ENCODE data around the gene LARGE1.

LARGE1 gene

GRCh38 chr22:33786149-33786548, 134.1 kb downstream of the LARGE1 start:
- no peak for DNase-seq (ENCODE audit: extremely low read depth in 1 of 2, low read depth in 1 of 2)

- DNase-seq (ENCODE audit: extremely low read depth in 1 of 2, low read depth in 1 of 2), result no peak
Measured at GRCh38 chr22:33785283-33785968, 134.8 kb downstream of the LARGE1 start.

GRCh38 chr22:33781411-33781810, 138.9 kb downstream of the LARGE1 start:
- DNase-seq (ENCODE audit: extremely low read depth in 1 of 2, low read depth in 1 of 2), result no peak

- DNase-seq (ENCODE audit: extremely low read depth in 1 of 2, low read depth in 1 of 2), result no peak
Measured at GRCh38 chr22:33780531-33781136, 139.6 kb downstream of the LARGE1 start.

GRCh38 chr22:33779243-33779642, 141.0 kb downstream of the LARGE1 start:
- no peak for DNase-seq (ENCODE audit: extremely low read depth in 1 of 2, low read depth in 1 of 2)

- no peak for DNase-seq (ENCODE audit: extremely low read depth in 1 of 2, low read depth in 1 of 2)
Measured at GRCh38 chr22:33776491-33776890, 143.8 kb downstream of the LARGE1 start.

GRCh38 chr22:33774781-33775180, 145.5 kb downstream of the LARGE1 start:
- DNase-seq (ENCODE audit: extremely low read depth in 1 of 2, low read depth in 1 of 2), result no peak

GRCh38 chr22:33772745-33773144, 147.5 kb downstream of the LARGE1 start:
- no peak for DNase-seq (ENCODE audit: extremely low read depth in 1 of 2, low read depth in 1 of 2)

- DNase-seq (ENCODE audit: extremely low read depth in 1 of 2, low read depth in 1 of 2), result no peak
Measured at GRCh38 chr22:33771136-33771535, 149.1 kb downstream of the LARGE1 start.

- DNase-seq (ENCODE audit: extremely low read depth in 1 of 2, low read depth in 1 of 2), result no peak
Measured at GRCh38 chr22:33770723-33771122, 149.6 kb downstream of the LARGE1 start.

- DNase-seq (ENCODE audit: extremely low read depth in 1 of 2, low read depth in 1 of 2), result no peak
Measured at GRCh38 chr22:33766091-33766490, 154.2 kb downstream of the LARGE1 start.

GRCh38 chr22:33758961-33759360, 161.3 kb downstream of the LARGE1 start:
- no peak for DNase-seq (ENCODE audit: extremely low read depth in 1 of 2, low read depth in 1 of 2)

GRCh38 chr22:33757802-33758483, 162.3 kb downstream of the LARGE1 start:
- no peak for DNase-seq (ENCODE audit: extremely low read depth in 1 of 2, low read depth in 1 of 2)

- DNase-seq (ENCODE audit: extremely low read depth in 1 of 2, low read depth in 1 of 2), result no peak
Measured at GRCh38 chr22:33757041-33757801, 163.1 kb downstream of the LARGE1 start.

- DNase-seq (ENCODE audit: extremely low read depth in 1 of 2, low read depth in 1 of 2), result no peak
Measured at GRCh38 chr22:33756508-33756949, 163.7 kb downstream of the LARGE1 start.

GRCh38 chr22:33748714-33749113, 171.6 kb downstream of the LARGE1 start:
- DNase-seq (ENCODE audit: extremely low read depth in 1 of 2, low read depth in 1 of 2), result no peak

GRCh38 chr22:33747576-33748180, 172.6 kb downstream of the LARGE1 start:
- DNase-seq (ENCODE audit: extremely low read depth in 1 of 2, low read depth in 1 of 2), result no peak

- DNase-seq (ENCODE audit: extremely low read depth in 1 of 2, low read depth in 1 of 2), result no peak
Measured at GRCh38 chr22:33747029-33747428, 173.2 kb downstream of the LARGE1 start.

GRCh38 chr22:33746501-33746928, 173.8 kb downstream of the LARGE1 start:
- DNase-seq (ENCODE audit: extremely low read depth in 1 of 2, low read depth in 1 of 2), result no peak

- no peak for DNase-seq (ENCODE audit: extremely low read depth in 1 of 2, low read depth in 1 of 2)
Measured at GRCh38 chr22:33745501-33745900, 174.8 kb downstream of the LARGE1 start.

- DNase-seq (ENCODE audit: extremely low read depth in 1 of 2, low read depth in 1 of 2), result no peak
Measured at GRCh38 chr22:33743756-33744155, 176.5 kb downstream of the LARGE1 start.
